HEK293 (cell line): ENCODE measurements around the gene GATA2.

Source experiments
- CTCF ChIP-seq: fragments of 450-650 bp; formaldehyde crosslinking; IDR thresholded peaks from 2 replicates; pipeline ENCODE4 v1.5.1; 2016; ENCODE audit warnings: missing biosample characterization, missing genetic modification characterization
- ZBTB49 ChIP-seq: fragments of 450-650 bp; formaldehyde crosslinking; IDR thresholded peaks from 2 replicates; pipeline ENCODE4 v1.5.1; 2016; ENCODE audit warnings: missing biosample characterization, missing genetic modification characterization, low read depth
- ZFP37 ChIP-seq: fragments of 450-650 bp; formaldehyde crosslinking; IDR thresholded peaks from 2 replicates; pipeline ENCODE4 v1.5.1; 2016; ENCODE audit warnings: missing biosample characterization, missing genetic modification characterization
- ZNF366 ChIP-seq: fragments of 450-650 bp; formaldehyde crosslinking; conservative IDR thresholded peaks from 2 replicates; pipeline ENCODE4 v1.5.1; 2016; ENCODE audit warnings: missing biosample characterization, missing genetic modification characterization
- ZNF513 ChIP-seq: fragments of 450-650 bp; IDR thresholded peaks from 2 replicates; pipeline ENCODE4 v1.5.1; 2018; ENCODE audit warnings: missing biosample characterization, missing genetic modification characterization
- ZNF747 ChIP-seq: fragments of 450-650 bp; formaldehyde crosslinking; IDR thresholded peaks from 2 replicates; pipeline ENCODE4 v1.5.1; 2016; ENCODE audit warnings: missing biosample characterization, missing genetic modification characterization
- TF ChIP-seq, protein P1 (sequence below): fragments of 450-650 bp; formaldehyde crosslinking; IDR thresholded peaks from 2 replicates; pipeline ENCODE4 v1.5.1; 2016; ENCODE audit warnings: missing biosample characterization, missing genetic modification characterization
- TF ChIP-seq, protein P2 (sequence below): fragments of 450-650 bp; formaldehyde crosslinking; IDR thresholded peaks from 2 replicates; pipeline ENCODE4 v1.5.1; 2016; ENCODE audit warnings: missing biosample characterization, missing genetic modification characterization
- TF ChIP-seq, protein P3 (sequence below): fragments of 450-650 bp; formaldehyde crosslinking; IDR thresholded peaks from 2 replicates; pipeline ENCODE4 v1.5.1; 2016; ENCODE audit warnings: missing biosample characterization, missing genetic modification characterization
- TF ChIP-seq, protein P4 (sequence below): fragments of 450-650 bp; formaldehyde crosslinking; IDR thresholded peaks from 2 replicates; pipeline ENCODE4 v1.5.1; 2016; ENCODE audit warnings: missing biosample characterization, missing genetic modification characterization

GRCh38 chr3:128432301-128432970 lies 60.6 kb downstream of the GATA2 start:
- TF ChIP-seq, protein P1, sequence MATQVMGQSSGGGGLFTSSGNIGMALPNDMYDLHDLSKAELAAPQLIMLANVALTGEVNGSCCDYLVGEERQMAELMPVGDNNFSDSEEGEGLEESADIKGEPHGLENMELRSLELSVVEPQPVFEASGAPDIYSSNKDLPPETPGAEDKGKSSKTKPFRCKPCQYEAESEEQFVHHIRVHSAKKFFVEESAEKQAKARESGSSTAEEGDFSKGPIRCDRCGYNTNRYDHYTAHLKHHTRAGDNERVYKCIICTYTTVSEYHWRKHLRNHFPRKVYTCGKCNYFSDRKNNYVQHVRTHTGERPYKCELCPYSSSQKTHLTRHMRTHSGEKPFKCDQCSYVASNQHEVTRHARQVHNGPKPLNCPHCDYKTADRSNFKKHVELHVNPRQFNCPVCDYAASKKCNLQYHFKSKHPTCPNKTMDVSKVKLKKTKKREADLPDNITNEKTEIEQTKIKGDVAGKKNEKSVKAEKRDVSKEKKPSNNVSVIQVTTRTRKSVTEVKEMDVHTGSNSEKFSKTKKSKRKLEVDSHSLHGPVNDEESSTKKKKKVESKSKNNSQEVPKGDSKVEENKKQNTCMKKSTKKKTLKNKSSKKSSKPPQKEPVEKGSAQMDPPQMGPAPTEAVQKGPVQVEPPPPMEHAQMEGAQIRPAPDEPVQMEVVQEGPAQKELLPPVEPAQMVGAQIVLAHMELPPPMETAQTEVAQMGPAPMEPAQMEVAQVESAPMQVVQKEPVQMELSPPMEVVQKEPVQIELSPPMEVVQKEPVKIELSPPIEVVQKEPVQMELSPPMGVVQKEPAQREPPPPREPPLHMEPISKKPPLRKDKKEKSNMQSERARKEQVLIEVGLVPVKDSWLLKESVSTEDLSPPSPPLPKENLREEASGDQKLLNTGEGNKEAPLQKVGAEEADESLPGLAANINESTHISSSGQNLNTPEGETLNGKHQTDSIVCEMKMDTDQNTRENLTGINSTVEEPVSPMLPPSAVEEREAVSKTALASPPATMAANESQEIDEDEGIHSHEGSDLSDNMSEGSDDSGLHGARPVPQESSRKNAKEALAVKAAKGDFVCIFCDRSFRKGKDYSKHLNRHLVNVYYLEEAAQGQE (tag by site-specific recombination) = no peak
- TF ChIP-seq, protein P2, sequence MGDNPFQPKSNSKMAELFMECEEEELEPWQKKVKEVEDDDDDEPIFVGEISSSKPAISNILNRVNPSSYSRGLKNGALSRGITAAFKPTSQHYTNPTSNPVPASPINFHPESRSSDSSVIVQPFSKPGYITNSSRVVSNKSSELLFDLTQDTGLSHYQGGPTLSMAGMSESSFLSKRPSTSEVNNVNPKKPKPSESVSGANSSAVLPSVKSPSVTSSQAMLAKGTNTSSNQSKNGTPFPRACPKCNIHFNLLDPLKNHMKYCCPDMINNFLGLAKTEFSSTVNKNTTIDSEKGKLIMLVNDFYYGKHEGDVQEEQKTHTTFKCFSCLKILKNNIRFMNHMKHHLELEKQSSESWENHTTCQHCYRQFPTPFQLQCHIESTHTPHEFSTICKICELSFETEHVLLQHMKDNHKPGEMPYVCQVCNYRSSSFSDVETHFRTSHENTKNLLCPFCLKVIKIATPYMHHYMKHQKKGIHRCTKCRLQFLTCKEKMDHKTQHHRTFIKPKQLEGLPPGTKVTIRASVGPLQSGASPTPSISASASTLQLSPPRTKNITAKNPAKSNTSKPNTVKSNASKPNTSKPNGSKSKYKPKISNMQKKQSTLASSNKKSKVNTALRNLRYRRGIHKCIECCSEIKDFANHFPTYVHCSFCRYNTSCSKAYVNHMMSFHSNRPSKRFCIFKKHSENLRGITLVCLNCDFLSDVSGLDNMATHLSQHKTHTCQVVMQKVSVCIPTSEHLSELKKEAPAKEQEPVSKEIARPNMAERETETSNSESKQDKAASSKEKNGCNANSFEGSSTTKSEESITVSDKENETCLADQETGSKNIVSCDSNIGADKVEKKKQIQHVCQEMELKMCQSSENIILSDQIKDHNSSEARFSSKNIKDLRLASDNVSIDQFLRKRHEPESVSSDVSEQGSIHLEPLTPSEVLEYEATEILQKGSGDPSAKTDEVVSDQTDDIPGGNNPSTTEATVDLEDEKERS (tag by site-specific recombination) = no peak
- TF ChIP-seq ZNF366 (tag by site-specific recombination) (no peak), ZNF747 (tag by site-specific recombination) (no peak), CTCF (tag by site-specific recombination) (no peak), ZNF513 (tag by site-specific recombination) (no peak), ZFP37 (tag by site-specific recombination) (no peak), ZBTB49 (no peak)
- TF ChIP-seq, protein P3, sequence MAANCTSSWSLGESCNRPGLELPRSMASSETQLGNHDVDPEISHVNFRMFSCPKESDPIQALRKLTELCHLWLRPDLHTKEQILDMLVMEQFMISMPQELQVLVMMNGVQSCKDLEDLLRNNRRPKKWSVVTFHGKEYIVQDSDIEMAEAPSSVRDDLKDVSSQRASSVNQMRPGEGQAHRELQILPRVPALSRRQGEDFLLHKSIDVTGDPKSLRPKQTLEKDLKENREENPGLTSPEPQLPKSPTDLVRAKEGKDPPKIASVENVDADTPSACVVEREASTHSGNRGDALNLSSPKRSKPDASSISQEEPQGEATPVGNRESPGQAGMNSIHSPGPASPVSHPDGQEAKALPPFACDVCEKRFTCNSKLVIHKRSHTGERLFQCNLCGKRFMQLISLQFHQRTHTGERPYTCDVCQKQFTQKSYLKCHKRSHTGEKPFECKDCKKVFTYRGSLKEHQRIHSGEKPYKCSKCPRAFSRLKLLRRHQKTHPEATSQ = no peak
- TF ChIP-seq, protein P4, sequence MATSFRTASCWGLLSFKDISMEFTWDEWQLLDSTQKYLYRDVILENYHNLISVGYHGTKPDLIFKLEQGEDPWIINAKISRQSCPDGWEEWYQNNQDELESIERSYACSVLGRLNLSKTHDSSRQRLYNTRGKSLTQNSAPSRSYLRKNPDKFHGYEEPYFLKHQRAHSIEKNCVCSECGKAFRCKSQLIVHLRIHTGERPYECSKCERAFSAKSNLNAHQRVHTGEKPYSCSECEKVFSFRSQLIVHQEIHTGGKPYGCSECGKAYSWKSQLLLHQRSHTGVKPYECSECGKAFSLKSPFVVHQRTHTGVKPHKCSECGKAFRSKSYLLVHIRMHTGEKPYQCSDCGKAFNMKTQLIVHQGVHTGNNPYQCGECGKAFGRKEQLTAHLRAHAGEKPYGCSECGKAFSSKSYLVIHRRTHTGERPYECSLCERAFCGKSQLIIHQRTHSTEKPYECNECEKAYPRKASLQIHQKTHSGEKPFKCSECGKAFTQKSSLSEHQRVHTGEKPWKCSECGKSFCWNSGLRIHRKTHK = no peak
